GM19395 (cell line): ENCODE measurements around the gene AUH.

Experiments used
- ATAC-seq: cut with Tn5 transposase; IDR thresholded peaks from one replicate; pipeline ENCODE4 v1.9.1; 2021; ENCODE audit warnings: mild to moderate bottlenecking, moderate library complexity; ENCODE audit not compliant: unreplicated experiment

The AUH gene

DNA sequence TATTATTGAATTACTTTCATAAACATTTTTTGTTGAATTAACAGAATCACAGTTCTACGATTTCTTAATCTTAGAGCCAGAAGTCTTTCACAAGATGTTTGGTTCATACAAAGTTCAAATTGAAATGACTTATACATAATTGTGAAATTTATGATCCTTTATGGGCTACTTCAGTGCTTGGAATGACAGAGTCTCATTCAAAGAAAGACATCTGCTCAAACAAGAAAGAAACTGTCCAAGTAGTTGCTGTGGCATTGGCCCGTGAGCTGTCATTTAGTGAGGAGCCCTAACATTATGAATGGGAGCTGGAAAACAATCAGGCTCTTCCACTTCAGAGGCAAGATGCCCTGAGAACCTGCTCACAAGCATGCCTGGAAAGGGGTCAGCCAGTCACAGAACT, 63.4 kb downstream of the AUH start:
- no peak for ATAC-seq

DNA sequence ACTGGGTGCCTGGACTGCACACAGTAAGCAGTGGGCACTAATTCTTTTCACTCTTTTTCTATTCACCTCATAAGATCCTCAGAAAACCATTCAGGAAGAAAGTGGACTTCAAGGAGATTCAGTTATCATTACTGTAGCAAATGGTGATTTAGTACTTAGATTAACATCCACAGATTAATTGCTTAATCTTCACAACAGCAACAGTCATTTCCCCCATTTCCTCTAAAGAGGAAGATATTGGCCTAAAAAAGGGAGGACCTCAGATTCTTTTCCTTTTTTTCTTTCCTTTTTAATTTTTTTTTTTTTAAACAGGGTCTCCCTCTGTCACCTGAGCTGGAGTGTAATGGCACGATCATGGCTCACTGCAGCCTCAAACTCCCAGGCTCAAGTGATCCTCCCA, 64.4 kb downstream of the AUH start:
- no peak for ATAC-seq

DNA sequence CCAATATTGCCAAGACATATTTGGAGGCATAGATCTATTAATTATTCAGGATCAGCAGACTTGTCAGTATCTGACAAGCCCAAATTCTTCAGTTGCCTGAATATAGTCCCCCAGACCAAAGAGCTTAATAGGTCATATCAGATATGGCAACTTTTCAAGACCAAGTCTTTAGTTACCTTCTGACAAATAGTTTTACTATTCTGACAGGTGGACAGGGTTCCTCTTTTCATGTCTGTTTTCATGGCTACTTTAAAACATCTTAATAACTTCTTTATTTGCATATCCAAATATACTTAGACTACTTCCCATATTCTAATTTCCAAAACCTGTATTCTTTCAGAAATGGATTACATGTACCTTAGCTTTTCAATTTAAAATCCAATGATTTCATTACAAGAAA, 65.4 kb downstream of the AUH start:
- ATAC-seq = no peak

DNA sequence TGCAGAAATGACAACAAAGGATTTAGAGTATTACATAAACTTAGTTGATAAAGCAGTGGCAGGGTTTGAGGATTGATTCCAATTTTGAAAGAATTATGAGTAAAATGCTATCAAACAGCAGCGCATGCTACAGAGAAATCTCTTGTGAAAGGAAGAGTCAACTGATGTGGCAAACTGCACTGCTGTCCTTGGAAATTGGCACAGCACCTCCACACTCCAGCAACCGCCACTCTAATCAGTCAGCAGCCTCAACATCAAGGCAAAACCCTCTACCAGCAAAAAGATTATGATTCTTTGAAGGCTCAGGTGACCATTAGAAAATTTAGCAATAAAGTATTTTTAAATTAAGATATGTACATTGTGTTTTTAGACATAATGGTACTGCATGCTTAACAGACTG, 66.4 kb downstream of the AUH start:
- ATAC-seq = no peak

- ATAC-seq = no peak
Measured at GRCh38 chr9:91291866-91292265, 69.9 kb downstream of the AUH start.

- no peak for ATAC-seq
Measured at GRCh38 chr9:91289244-91289643, 72.5 kb downstream of the AUH start.

GRCh38 chr9:91285729-91286353, 75.9 kb downstream of the AUH start:
- no peak for ATAC-seq

DNA sequence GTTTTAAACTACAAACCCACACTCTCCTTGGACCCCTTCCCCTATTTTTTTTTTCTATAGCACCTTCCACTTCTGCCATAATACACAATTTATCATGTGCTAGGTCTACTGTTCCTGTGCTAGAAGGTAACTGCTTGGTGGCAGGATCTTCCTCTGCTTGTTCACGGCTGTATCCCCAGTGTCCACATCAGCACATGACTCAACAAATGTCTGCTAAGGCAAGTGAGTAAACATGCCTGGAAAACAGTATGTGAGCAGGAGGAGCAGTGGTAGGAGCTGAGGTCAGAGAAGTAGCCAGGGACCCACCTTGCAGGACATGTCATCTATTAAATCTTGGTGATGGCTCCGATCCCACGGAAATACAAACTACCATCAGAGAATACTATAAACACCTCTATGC, 79.4 kb downstream of the AUH start:
- no peak for ATAC-seq

GRCh38 chr9:91279296-91280204, 82.2 kb downstream of the AUH start:
- ATAC-seq = no peak

DNA sequence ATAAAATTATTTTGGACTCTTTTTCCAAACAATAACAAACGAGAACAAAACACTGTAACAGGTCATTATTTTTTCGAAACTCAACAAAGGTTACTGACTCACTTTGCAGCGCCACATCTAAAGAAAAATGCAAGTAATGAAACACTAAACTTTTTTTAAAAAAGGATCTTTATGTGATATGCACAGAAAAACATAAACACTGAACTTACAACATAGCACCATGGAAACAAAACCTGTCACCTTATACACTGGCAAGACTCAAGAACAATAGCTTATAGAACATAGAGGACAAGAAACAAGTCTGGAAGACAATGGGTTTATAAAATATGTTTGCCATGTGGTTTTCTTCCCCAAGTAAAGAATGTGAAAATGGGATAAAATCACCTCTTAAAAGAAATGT, 85.2 kb downstream of the AUH start:
- ATAC-seq = no peak

- no peak for ATAC-seq
Measured at GRCh38 chr9:91275655-91276054, 86.1 kb downstream of the AUH start.

DNA sequence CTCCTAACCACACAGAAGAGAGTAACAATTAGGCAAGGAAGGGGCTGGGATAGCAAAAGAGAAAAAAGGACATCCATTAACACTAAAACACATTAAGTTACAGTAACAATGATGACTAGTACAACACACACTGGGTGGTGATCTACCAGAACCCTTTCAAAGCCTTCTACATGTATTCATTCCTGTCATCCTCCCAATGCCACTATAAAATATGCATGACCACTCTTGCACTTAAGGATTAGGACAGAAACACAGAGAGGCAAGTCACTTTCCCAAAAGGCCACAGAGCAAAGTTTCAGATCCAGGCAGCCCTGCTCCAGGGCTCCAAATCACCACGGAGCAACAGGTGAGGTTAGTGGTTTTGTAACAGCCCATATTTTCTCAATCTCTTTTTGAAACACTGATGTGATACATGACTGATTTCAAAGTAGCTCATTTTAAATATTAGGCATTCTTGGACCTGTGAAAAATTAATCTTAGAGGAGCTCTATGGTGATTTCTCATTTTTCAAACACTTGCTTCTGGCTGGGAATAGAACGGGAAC, 86.7 kb downstream of the AUH start:
- no peak for ATAC-seq

- no peak for ATAC-seq
Measured at GRCh38 chr9:91273853-91274552, 87.7 kb downstream of the AUH start.

DNA sequence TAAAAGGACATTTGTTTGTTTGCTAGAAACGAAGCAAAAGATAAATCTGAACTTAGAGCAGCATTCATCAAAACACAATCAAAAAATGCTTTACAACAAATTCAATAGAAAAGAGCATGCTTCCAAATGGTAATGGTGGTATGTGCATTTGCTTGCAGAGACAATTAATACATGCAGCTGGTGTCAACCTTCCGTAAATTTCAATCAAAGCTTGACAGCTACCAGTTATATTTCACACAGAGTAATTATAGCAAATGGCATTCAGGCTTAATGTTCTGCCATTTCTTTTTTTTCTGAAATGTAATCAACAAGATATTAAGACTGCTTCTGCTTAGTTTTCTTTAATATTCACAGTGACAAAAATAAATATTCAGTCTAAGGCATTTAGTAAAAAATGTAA, 90.6 kb downstream of the AUH start:
- ATAC-seq = no peak

DNA sequence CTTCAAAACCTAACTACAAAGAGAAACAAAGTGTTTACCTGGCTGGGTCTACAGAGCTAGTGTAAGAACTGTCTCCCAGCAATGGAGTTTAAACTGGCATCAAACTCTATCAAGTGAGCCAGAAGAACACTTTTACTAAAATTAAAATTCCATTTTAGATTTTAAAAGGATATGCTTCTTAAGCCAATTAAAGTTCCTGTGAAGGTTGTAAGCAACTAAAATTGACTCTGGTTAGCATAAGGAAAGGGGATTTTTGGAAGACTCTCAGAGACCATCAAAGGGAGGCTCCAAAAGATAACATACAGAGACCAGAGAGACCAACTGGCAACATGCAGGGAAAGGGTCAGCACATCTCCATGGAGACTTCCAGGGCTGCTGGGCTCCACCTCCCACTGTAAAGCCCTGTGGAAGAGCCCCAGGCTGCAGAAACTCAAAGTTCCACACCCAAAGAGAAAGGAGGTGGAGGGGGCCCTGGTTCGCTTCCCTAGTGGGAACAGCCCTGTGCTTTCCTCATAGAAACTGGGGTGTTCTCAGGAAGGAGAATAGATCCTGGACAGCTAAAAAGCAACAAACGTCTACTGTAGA, 91.7 kb downstream of the AUH start:
- ATAC-seq = no peak

DNA sequence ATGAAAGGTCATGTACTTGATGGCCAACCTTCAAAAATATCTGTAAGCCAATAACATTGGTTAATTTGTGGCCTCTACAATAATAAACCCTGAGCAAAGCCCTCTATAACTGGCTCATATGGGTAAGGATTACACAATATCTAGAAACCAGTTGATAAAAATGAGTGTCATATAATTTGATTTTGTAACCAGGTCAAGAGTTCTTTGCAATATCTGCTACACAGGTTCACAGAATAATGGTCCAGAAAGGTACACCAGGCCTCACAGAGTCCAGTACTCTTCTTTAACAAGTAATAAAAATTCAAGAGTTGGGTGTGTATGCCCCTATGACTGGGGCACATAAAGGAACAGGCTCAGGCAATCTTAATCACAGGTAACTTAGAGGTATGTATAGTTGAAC, 95.3 kb downstream of the AUH start:
- no peak for ATAC-seq

DNA sequence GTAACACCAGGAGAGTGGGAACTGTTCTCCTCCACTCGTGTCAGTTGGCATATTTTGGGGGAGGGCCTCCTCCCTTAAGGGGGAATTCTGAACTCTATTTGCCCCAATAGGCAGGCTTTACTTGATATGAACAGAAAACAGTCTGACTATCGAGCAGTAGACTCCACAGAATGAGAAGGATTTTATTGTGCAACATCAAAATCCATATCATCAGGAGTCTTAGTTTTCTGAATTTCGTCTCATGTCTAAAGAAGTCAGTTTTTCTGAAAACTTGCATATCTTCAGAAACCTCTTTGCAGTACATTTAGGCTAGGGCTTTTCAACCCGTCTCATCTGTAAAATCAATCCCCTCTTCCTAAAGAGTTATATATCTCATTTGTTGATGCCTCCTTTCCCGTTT, 96.2 kb downstream of the AUH start:
- no peak for ATAC-seq

DNA sequence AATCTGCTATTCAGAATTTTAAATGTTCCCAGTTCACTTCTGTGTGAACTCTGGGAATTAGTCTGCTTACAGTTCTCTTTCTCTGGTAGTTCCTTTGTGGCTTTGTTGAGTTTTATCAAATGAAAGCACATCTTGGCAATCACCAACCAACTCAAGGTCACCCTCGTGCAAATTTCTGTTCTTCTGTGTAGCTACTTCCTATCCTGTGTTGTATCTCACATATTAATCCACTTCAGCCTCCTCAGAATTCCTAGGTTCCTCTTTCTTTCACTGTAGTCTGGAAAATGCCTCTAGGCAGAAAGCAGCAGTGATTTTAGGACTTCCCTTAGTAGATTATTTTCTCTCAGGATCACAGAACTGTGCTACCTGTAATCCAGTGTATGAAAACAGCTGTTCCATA, 100.3 kb downstream of the AUH start:
- ATAC-seq = no peak

DNA sequence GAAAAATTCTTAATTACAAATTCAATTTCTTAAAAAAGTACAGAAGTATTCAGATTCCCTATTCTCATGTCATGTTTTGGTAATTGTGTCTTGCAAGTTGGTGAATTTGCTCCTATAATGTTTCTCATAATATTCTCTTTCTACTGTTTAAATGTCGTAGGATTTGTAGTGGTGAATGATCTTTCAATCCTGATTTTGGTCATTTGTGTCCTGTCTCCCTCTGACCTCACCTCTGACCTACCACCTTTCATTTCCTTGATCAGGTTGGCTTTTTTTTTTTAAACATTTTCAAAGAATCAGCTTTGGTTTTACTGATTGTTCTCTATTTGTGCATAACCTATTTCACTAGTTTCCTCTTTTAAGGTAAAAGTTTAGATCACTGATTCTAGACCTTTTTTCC, 102.6 kb downstream of the AUH start:
- no peak for ATAC-seq

GRCh38 chr9:91258451-91258850, 103.3 kb downstream of the AUH start:
- ATAC-seq = no peak

GRCh38 chr9:91256235-91256634, 105.5 kb downstream of the AUH start:
- ATAC-seq = no peak
